Parathyroid adenoma (tissue), 2 donors: ENCODE data around the gene PAXX.
A peak's percentile ranks its signal among the peaks of the same experiment; 100 is the strongest.

ENCODE experiments used
- H2AFZ ChIP-seq: fragments of 300-600 bp; sonication (generic); one replicate; pipeline ENCODE4 v1.7.0; 2017; ENCODE audit warnings: antibody characterized with exemption, mild to moderate bottlenecking
- H3K27ac ChIP-seq: fragments of 300-600 bp; sonication (generic); one replicate; pipeline ENCODE4 v1.7.0; 2017
- H3K27me3 ChIP-seq: fragments of 300-600 bp; sonication (generic); one replicate; pipeline ENCODE4 v1.7.0; 2017; ENCODE audit warnings: low read length; ENCODE audit not compliant: control insufficient read depth, insufficient read depth
- H3K36me3 ChIP-seq: fragments of 300-600 bp; sonication (generic); one replicate; pipeline ENCODE4 v1.7.0; 2017; ENCODE audit warnings: low read length; ENCODE audit not compliant: control insufficient read depth, insufficient read depth
- H3K4me1 ChIP-seq: fragments of 300-600 bp; sonication (generic); one replicate; pipeline ENCODE4 v1.7.0; 2017; ENCODE audit warnings: control low read depth
- H3K4me2 ChIP-seq: fragments of 300-600 bp; sonication (generic); one replicate; pipeline ENCODE4 v1.7.0; 2017; ENCODE audit warnings: low read length
- H3K4me3 ChIP-seq: fragments of 300-600 bp; sonication (generic); one replicate; pipeline ENCODE4 v1.7.0; 2017; ENCODE audit warnings: low read depth, low read length
- H3K79me2 ChIP-seq: fragments of 300-600 bp; sonication (generic); one replicate; pipeline ENCODE4 v1.7.0; 2017; ENCODE audit warnings: control low read depth
- H3K9ac ChIP-seq: fragments of 300-600 bp; sonication (generic); one replicate; pipeline ENCODE4 v1.7.0; 2017; ENCODE audit warnings: mild to moderate bottlenecking
- H3K9me3 ChIP-seq: fragments of 300-600 bp; sonication (generic); one replicate; pipeline ENCODE4 v1.7.0; 2017; ENCODE audit warnings: low read length; ENCODE audit not compliant: control insufficient read depth
- CTCF ChIP-seq: fragments of 300-600 bp; sonication (generic); IDR thresholded peaks from one replicate; pipeline ENCODE4 v1.7.0; 2017; ENCODE audit warnings: antibody characterized with exemption, mild to moderate bottlenecking
- donor health status: primary hyperparathyroidism.

The PAXX gene

DNA sequence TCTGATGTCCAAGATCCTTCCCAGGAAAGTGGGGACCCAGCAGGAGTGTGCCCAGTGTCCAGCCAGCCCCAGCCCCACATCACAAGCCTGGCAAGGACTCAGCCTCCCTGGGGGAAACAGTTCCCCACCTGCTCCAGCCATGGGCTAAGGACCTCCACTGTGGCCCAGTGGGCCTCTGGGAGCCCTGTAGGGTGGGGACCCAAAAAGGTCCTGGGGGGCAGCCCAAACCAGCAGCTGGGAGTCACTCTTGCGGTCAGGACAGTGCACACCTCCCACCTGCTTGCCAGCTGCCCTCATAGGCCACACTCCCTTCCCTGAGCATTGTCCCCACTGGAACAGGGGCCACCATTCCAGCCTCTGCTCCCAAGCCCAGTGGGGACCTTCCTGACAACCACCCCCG is 34.2 kb downstream of the PAXX start:
- peaks cover 3% of the 10 kb centered on the region for H3K79me2 ChIP-seq
- H3K9ac ChIP-seq: no peak overlapping the region
- no peak overlapping the region for H2AFZ ChIP-seq
- no peaks in the 10 kb centered on the region for H3K36me3 ChIP-seq
- peak overlapping the region; percentile 64 for H3K27ac ChIP-seq
- H3K9me3 ChIP-seq: no peaks in the 10 kb centered on the region
- no peaks in the 10 kb centered on the region for H3K27me3 ChIP-seq
- peak overlapping the region; percentile 6 for H3K4me3 ChIP-seq
- peaks cover 12% of the 10 kb centered on the region for H3K4me1 ChIP-seq
- TF ChIP-seq CTCF: no peak
- H3K4me2 ChIP-seq: peak overlapping the region; percentile 84

GRCh38 chr9:137026828-137027227 is 34.6 kb downstream of the PAXX start:
- Histone ChIP-seq H3K79me2 (peaks cover 3% of the 10 kb centered on the region), H3K9ac (no peak overlapping the region), H2AFZ (no peak overlapping the region), H3K36me3 (no peaks in the 10 kb centered on the region), H3K4me3 (peak overlapping the region; percentile 62), H3K4me2 (peak overlapping the region; percentile 84), H3K9me3 (no peaks in the 10 kb centered on the region), H3K4me1 (peaks cover 12% of the 10 kb centered on the region), H3K27me3 (no peaks in the 10 kb centered on the region), H3K27ac (peak overlapping the region; percentile 64)
- no peak for TF ChIP-seq CTCF

- Histone ChIP-seq H3K4me1 (peaks cover 12% of the 10 kb centered on the region), H3K4me3 (peak within 1 kb of the TSS; percentile 74), H3K36me3 (no peaks in the 10 kb centered on the region), H3K4me2 (peak within 1 kb of the TSS; percentile 97), H3K27me3 (no peaks in the 10 kb centered on the region), H3K79me2 (peaks cover 3% of the 10 kb centered on the region), H2AFZ (peak within 1 kb of the TSS; percentile 91), H3K9ac (no peak within 1 kb of the TSS), H3K9me3 (no peaks in the 10 kb centered on the region), H3K27ac (peak within 1 kb of the TSS; percentile 64)
- no peak for TF ChIP-seq CTCF
Observed at GRCh38 chr9:137027369-137028262, 35.4 kb downstream of the PAXX start, which contains the start of gene ABCA2. Gene ABCA2 (minus strand): TSS chr9:137028237. CDS start chr9:137028140, 97 bp downstream.

DNA sequence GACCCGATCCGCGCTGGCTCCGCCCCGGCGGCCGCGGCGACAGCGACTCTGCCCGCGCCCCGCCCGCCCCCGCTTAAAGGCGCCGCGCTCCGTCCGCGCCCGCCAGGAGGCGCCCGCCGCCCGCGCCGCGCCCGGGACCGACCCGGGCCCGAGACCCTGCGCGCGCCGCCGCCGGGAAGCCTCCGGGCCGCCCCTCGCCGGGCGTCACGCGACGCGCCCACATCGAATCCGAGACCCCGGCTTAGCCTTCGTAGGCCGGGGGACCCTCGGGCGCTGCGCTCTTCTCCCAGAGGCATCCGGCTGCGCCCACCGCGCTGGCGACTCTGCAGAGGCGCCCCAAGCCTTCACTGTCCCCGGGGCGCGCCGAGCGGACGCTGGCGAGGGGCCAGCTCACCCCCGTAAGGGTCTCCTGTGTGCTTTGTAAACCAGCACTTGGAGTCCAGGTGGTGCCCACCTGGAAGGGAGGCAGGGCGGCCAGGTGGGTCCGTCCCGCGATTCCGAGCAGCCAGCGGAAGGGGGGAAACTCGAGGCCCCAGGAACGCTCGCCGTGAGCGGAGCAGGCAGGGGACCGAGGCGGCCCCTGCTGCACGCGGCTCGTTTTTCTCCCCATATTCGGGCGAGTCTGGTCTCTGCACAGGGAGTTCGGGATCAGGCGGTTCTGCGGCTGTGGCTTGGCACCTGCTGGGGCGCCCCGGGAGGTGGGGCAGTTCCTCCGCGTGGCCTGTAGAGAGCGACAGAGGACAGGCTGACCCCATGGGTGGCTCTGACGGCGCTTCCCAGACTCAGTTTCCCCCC is 36.2 kb downstream of the PAXX start:
- Histone ChIP-seq H3K9ac (no peak overlapping the region), H3K4me3 (peak overlapping the region; percentile 74), H2AFZ (peak overlapping the region; percentile 91), H3K36me3 (no peaks in the 10 kb centered on the region), H3K79me2 (peaks cover 3% of the 10 kb centered on the region), H3K27me3 (no peaks in the 10 kb centered on the region), H3K4me2 (peak overlapping the region; percentile 97), H3K9me3 (no peaks in the 10 kb centered on the region), H3K4me1 (peaks cover 12% of the 10 kb centered on the region), H3K27ac (no peak overlapping the region)
- TF ChIP-seq CTCF: peak; percentile 12
